CD4-positive, alpha-beta T cell treated with Interleukin-15 for 4 hours (primary cell): ENCODE measurements around the gene AP1S1.
A peak's percentile ranks its signal among the peaks of the same experiment; 100 is the strongest.

Source experiments
- DNase-seq: peaks from one replicate; pipeline ENCODE4 v3.0.0-alpha.2; 2020; ENCODE audit warnings: low spot score

AP1S1 gene

GRCh38 chr7:101201695-101202602 lies 47.7 kb downstream of the AP1S1 start:
- no peak for DNase-seq

- no peak for DNase-seq
These were observed 48.3 kb downstream of the AP1S1 start for GRCh38 chr7:101202603-101202918.

DNA sequence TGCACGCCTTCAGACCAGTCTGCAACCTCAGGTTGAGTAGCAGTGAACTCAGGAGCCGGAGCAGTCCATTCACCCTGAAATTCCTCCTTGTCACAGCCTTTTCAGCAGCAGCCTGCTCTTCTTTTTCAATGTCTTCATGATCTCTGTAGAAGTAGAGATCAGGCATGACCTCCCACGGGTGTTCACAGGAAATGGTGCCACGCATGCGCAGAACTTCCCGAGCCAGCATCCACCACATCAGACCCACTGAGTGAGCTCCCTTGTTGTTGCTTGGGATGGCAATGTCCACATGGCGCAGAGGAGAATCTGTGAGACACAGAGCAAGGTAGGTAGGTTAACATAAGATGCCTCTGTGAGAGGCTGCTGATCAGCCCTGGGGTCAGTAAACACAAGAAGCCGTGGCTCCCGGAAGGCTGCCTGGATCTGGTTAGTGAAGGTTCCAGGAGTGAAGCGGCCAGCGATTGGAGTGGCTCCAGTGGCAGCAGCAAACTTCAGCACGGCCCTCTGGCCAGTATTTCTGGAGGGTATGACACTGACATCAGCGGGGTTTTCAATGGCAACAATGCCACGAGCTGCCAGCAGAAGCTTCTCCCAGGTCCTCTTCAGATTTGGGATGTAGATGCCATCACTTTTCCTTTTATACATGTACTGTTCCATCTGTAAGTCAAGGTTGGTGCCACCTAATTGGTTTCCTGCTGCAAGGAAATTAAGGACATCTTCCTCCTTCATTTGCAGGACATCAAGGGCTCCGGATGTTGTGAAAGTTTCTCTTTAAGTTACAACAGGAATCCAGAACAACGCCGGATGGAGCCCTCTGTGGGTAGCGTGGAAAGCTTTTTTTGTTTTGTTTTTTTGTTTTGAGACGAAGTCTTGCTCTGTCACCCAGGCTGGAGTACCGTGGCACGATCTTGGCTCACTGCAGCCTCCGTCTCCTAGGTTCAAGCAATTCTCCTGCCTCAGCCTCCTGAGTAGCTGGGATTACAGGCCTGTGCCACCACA lies 49.8 kb downstream of the AP1S1 start:
- peak; percentile 44 for DNase-seq

DNA sequence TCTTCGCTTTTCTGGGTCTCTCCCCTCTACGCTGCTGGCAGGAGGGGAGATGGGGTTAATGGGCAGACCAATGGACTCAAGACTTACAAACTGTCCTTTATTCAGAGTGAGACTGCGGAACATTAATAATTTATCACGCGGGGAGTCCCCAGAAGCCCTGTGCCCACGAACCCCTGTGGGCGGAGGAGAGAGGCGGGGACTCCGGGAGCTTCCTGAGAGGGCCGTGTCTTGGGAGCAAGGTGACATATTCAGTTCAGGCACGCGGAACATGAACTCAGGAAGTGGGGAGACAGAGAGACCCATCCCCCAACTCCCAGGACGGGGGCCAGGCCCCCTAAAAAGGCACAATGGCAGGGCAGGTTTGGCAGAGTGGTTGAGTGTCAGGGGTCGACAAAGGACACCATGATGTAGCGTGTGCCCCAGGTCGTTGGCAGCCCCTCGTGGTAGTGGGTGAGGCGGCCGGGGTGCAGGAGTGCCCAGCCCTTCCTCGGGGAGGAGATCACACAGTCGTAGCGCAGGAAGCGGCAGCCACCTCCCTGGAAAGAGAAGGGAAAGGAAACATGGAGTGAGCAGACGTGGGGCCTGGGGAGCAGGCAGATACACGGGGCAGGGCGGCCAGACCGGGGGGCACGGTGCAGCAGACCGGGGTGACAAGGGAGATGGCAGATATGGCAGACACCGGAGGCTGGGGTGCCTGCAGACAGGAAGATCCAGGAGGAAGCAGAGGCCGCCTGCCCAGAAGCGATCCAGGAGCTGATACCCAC lies 51.8 kb downstream of the AP1S1 start:
- DNase-seq, result no peak

- no peak for DNase-seq
These were observed 52.4 kb downstream of the AP1S1 start for GRCh38 chr7:101206665-101207042.

DNA sequence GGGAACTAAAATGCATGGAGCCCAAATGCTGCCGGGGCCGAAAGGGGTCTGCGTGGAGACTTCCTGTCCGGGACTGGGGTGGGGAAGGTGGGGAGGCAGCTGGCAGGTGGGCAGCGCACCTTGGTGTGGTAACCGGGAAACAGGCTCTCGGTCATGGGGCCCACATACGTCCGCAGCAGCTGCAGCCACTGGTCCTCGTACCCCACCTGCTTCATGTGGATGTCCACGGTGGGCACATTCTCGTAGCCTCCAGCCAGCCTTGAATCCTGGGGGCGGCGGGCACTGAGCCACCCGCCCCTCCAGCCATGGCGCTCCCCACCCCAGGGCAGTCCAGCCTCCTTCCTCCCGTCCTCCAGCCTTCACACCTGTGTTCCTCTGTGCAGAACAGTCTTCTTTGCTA lies 53.2 kb downstream of the AP1S1 start:
- no peak for DNase-seq

DNA sequence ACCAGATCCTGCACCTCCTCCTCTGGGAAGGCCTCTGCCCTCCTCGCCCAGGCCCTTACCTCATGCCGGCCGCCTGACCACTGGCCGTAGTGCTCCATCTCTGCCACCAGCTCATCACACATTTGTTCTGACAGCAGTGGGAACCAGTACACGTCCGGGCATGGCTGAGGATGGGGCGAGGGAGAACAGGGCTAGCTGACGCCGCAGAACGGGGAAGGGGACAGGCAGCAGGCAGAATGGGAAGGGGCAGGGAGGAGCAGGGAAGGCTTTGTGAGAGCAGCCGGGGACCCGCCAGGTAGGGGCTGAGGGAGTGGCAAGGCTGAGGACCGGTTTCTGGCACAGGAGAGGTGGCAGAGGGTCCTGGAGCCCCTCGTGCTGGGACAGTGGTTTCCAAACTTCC lies 54.5 kb downstream of the AP1S1 start:
- no peak for DNase-seq

GRCh38 chr7:101210143-101210542 lies 55.9 kb downstream of the AP1S1 start:
- DNase-seq, result no peak
